Right forelimb (tissue), 1 donor: ENCODE measurements around the gene GLIS1.

Experiments used
- DNase-seq: peaks from one replicate; pipeline ENCODE4 v3.0.0-alpha.2; 2018

GLIS1 gene

DNA sequence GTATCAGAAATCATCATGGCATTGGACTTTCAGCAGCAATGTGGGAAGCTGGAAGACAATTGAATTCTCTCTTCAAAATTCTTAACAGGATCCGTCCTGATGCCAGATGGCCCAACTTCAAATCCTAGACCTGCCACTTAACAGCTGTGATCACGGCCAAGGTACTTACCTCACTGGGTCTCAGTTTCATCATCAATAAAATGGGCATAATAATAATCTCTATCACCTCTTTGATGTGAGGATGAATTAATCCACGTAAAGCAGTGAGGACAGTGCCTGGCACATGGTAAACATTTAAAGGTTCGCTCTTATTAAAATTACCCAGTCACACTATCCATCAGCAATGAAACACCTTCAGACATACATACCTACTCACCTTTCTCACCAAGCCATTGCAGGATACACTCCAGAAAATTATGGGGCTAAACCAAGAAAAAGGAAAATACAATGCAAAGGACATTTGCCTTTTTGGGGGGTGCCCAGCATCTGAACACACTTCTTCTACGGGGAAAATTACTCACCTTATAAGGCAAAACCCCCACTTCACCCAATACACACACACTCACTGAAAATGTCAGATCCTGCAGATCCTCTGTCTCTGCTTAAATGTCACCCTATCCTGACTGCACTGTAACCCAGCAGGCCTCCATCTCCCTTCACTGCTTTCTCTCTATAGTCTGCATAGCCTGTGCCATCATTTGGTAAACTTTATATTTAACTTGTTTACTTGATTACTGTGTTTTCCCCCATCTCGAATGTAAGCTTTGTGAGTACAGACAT, 21.7 kb downstream of the GLIS1 start:
- DNase-seq = no peak

GRCh38 chr1:53716150-53716549, 22.8 kb downstream of the GLIS1 start:
- DNase-seq = no peak

- no peak for DNase-seq
These were observed 23.5 kb downstream of the GLIS1 start for GRCh38 chr1:53715478-53715877.

DNA sequence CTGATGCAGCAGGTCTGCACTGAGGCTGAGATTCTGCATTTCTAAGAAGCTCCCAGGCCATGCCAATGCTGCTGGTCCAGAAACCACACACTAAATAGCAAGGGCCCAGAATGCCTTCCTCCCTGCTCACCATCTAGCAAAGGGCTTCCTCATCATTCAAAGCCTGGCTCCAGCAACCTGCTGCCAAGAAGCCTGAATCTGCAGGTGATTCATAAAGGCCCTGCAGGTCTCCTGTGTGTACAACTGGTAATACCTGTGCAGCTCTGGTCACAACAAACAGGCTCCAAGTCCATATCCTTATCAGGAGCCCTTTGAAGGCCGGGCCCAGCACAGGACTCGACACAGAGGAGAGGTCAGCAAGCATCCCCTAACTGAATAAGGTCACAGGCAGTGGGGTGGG, 26.7 kb downstream of the GLIS1 start:
- DNase-seq = no peak

- DNase-seq = no peak
These were observed 28.4 kb downstream of the GLIS1 start for GRCh38 chr1:53710584-53710983.

GRCh38 chr1:53708687-53709086, 30.3 kb downstream of the GLIS1 start:
- no peak for DNase-seq

GRCh38 chr1:53706356-53706755, 32.6 kb downstream of the GLIS1 start:
- DNase-seq = no peak

- DNase-seq = no peak
These were observed 33.4 kb downstream of the GLIS1 start for GRCh38 chr1:53705446-53706096.

GRCh38 chr1:53704804-53705445, 34.0 kb downstream of the GLIS1 start:
- DNase-seq = no peak

- no peak for DNase-seq
These were observed 34.7 kb downstream of the GLIS1 start for GRCh38 chr1:53704304-53704703.

DNA sequence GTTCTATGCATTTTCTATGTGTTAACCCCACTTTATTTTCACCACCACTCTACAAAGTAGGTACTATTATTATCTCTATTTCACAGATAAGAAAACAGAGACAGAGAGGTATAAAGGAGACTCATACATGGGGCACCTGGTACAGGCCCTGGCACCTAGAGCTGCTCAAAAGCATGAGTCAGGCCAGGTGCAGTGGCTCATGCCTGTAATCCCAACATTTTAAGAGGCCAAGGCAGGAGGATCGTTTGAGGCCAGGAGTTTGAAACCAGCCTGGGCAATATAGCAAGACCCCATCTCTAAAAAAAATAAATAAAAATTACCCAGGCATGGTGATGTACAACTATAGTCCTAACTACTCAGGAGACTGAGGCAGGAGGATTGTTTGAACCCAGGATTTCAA, 35.8 kb downstream of the GLIS1 start:
- DNase-seq = no peak

DNA sequence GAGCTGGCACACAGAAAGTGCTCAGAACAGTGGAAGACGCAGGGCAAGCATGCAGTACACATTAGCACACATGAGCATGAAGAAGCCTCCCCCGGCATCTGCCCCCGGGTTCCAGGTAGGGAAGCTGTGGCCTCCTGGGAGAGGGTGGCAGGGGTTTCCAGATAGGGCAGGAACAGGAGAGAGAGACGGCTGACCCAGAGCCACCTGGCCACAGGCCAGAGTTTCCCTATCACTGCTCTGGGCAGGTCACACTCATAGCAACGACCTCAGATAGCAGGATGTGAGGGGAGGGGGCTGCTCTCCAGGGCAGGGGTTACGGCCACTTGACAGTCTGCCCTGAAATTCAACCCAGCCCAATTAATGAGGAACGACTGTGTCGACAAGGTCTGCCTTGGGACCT, 36.6 kb downstream of the GLIS1 start:
- DNase-seq = no peak

- DNase-seq = no peak
These were observed 38.2 kb downstream of the GLIS1 start for GRCh38 chr1:53700776-53701175.

- no peak for DNase-seq
These were observed 39.0 kb downstream of the GLIS1 start for GRCh38 chr1:53699981-53700380.

GRCh38 chr1:53698384-53698980, 40.5 kb downstream of the GLIS1 start:
- DNase-seq = no peak

GRCh38 chr1:53697721-53698383, 41.1 kb downstream of the GLIS1 start:
- DNase-seq = peak; percentile 62

- no peak for DNase-seq
These were observed 42.0 kb downstream of the GLIS1 start for GRCh38 chr1:53696990-53697389.

DNA sequence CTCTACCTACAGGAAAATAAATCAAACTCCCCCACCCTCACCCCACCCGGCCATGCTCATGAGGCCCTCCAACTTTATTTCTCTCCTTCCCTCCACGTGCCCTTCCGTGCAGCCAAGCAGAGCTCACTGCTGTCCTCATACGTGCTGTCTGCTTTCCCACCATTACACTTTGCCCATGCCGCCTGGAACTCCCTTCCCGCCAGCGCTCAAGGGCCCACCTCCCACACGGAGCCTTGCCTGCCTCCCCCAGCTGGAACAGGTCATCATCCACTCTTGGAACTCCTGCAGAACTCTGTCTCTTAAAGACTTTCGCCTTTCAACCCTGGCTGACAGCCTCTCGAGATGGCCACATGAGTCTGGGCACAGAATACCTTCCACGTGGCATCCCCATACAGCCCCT, 42.4 kb downstream of the GLIS1 start:
- no peak for DNase-seq

DNA sequence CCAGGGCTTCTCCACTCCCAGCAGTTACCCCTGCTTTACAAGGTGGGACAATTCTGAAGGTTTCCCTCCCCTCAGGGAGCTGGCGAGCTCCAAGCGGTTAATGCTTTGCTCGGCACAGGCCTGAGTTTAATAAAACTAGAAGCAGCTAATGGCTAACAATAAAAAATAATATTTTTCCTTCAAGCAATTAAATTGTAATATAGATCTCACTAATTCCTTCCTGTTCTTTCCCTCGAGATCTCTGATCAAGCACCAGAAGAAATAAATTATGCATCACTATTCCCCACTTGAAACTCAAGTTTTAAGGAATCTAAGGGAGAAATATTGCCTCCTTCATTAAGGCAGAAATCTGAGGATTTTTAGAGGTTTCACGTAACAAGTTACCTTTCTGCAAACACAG, 42.9 kb downstream of the GLIS1 start:
- no peak for DNase-seq

DNA sequence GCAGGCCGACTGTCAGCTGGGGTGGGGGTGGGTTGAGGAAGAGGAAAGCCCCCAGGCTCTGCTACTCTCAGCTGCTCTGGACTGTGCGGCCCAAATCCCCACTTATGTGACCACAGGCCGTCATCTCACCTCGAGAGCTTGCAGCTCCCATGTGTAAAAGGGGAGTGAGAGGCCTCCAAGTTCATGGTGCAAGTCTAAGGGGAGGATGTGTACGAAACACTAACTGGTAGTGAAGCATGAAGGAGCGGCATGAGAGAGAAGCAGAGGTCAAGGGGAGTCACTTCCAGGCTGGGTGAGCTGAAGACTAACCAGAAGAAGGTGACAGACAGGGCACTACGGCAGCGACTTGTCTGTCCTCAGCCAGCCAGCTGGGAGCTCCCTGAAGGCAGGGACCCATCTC, 43.8 kb downstream of the GLIS1 start:
- no peak for DNase-seq

- DNase-seq = no peak
These were observed 44.3 kb downstream of the GLIS1 start for GRCh38 chr1:53694718-53695091.

- DNase-seq = no peak
These were observed 44.9 kb downstream of the GLIS1 start for GRCh38 chr1:53693773-53694717.
